Effector memory CD4-positive, alpha-beta T cell (primary cell): ENCODE results near the gene ECE2.

Experiments used
- DNase-seq, 3 donors: peaks; one replicate each; pipeline ENCODE4 v3.0.0-alpha.2; 2020
- H3K27ac ChIP-seq: 2 replicates; pipeline ENCODE4 v1.7.0; 2013; ENCODE audit warnings: mild to moderate bottlenecking, low read length, moderate library complexity; ENCODE audit not compliant: insufficient read depth, poor library complexity, severe bottlenecking
- H3K27me3 ChIP-seq: replicated peaks from 2 replicates; pipeline ENCODE4 v1.7.0; 2013; ENCODE audit warnings: mild to moderate bottlenecking, low read length; ENCODE audit not compliant: insufficient read depth, control insufficient read depth, poor library complexity, severe bottlenecking
- H3K36me3 ChIP-seq: 2 replicates; pipeline ENCODE4 v1.7.0; 2013; ENCODE audit warnings: mild to moderate bottlenecking, low read length, moderate library complexity; ENCODE audit not compliant: control insufficient read depth, insufficient read depth
- H3K4me1 ChIP-seq: 2 replicates; pipeline ENCODE4 v1.7.0; 2013; ENCODE audit warnings: low read length, mild to moderate bottlenecking; ENCODE audit not compliant: control insufficient read depth, insufficient read depth, poor library complexity, severe bottlenecking
- H3K4me3 ChIP-seq: 2 replicates; pipeline ENCODE4 v1.7.0; 2013; ENCODE audit warnings: low read length, low read depth, mild to moderate bottlenecking; ENCODE audit not compliant: insufficient read depth, poor library complexity, severe bottlenecking
- H3K9me3 ChIP-seq: 2 replicates; pipeline ENCODE4 v1.7.0; 2013; ENCODE audit warnings: mild to moderate bottlenecking, low read length, moderate library complexity; ENCODE audit not compliant: control insufficient read depth

The ECE2 gene

GRCh38 chr3:184314363-184314699 is 38.5 kb downstream of the ECE2 start, which contains the start of gene EIF4G1:
Gene EIF4G1 (plus strand): TSS chr3:184314606. CDS start chr3:184315797, 1,191 bp downstream.
- peak; percentile 88 to 90 (median 89) for DNase-seq
- Histone ChIP-seq H3K36me3 (peaks cover 12% of the 10 kb centered on the region), H3K4me1 (peaks cover 20% of the 10 kb centered on the region), H3K4me3 (peak within 1 kb of the TSS; percentile 62), H3K27me3 (no peaks in the 10 kb centered on the region), H3K9me3 (no peaks in the 10 kb centered on the region), H3K27ac (peak within 1 kb of the TSS; percentile 92)

- H3K4me3 ChIP-seq, result peak overlapping the region; percentile 62
- peaks cover 17% of the 10 kb centered on the region for H3K36me3 ChIP-seq
- peak; percentile 65 to 68 (median 67) for DNase-seq
- no peaks in the 10 kb centered on the region for H3K9me3 ChIP-seq
- H3K27ac ChIP-seq, result peak overlapping the region; percentile 92
- no peaks in the 10 kb centered on the region for H3K27me3 ChIP-seq
- peaks cover 20% of the 10 kb centered on the region for H3K4me1 ChIP-seq
Observed at GRCh38 chr3:184314700-184315542, 39.1 kb downstream of the ECE2 start.

- peaks cover 20% of the 10 kb centered on the region for H3K4me1 ChIP-seq
- no peaks in the 10 kb centered on the region for H3K9me3 ChIP-seq
- no peak for DNase-seq
- peak overlapping the region; percentile 92 for H3K27ac ChIP-seq
- no peaks in the 10 kb centered on the region for H3K27me3 ChIP-seq
- peak overlapping the region; percentile 62 for H3K4me3 ChIP-seq
- peaks cover 19% of the 10 kb centered on the region for H3K36me3 ChIP-seq
Observed at GRCh38 chr3:184315543-184315867, 39.7 kb downstream of the ECE2 start.

GRCh38 chr3:184315871-184316661 is 40.2 kb downstream of the ECE2 start:
- peak overlapping the region; percentile 92 for H3K27ac ChIP-seq
- H3K9me3 ChIP-seq, result no peaks in the 10 kb centered on the region
- H3K27me3 ChIP-seq, result no peaks in the 10 kb centered on the region
- peaks cover 25% of the 10 kb centered on the region for H3K36me3 ChIP-seq
- no peak overlapping the region for H3K4me3 ChIP-seq
- DNase-seq, result no peak
- peaks cover 20% of the 10 kb centered on the region for H3K4me1 ChIP-seq

- peaks cover 20% of the 10 kb centered on the region for H3K4me1 ChIP-seq
- peaks cover 32% of the 10 kb centered on the region for H3K36me3 ChIP-seq
- no peak overlapping the region for H3K4me3 ChIP-seq
- no peak for DNase-seq
- peak overlapping the region; percentile 92 for H3K27ac ChIP-seq
- H3K9me3 ChIP-seq, result no peaks in the 10 kb centered on the region
- no peaks in the 10 kb centered on the region for H3K27me3 ChIP-seq
Observed at GRCh38 chr3:184316792-184317191, 41.0 kb downstream of the ECE2 start.

GRCh38 chr3:184317201-184317600 is 41.4 kb downstream of the ECE2 start:
- H3K27me3 ChIP-seq, result no peaks in the 10 kb centered on the region
- H3K9me3 ChIP-seq, result no peaks in the 10 kb centered on the region
- peaks cover 20% of the 10 kb centered on the region for H3K4me1 ChIP-seq
- peaks cover 36% of the 10 kb centered on the region for H3K36me3 ChIP-seq
- DNase-seq, result no peak
- no peak overlapping the region for H3K27ac ChIP-seq
- H3K4me3 ChIP-seq, result no peak overlapping the region

GRCh38 chr3:184320104-184320445 is 44.3 kb downstream of the ECE2 start:
- DNase-seq, result no peak
- H3K4me3 ChIP-seq, result no peak overlapping the region
- peak overlapping the region; percentile 2 for H3K27ac ChIP-seq
- H3K9me3 ChIP-seq, result no peaks in the 10 kb centered on the region
- peaks cover 20% of the 10 kb centered on the region for H3K4me1 ChIP-seq
- no peaks in the 10 kb centered on the region for H3K27me3 ChIP-seq
- H3K36me3 ChIP-seq, result peaks cover 65% of the 10 kb centered on the region

- Histone ChIP-seq H3K27me3 (no peaks in the 10 kb centered on the region), H3K4me1 (peaks cover 4% of the 10 kb centered on the region), H3K36me3 (peaks cover 81% of the 10 kb centered on the region), H3K9me3 (no peaks in the 10 kb centered on the region), H3K4me3 (no peak overlapping the region), H3K27ac (no peak overlapping the region)
- DNase-seq, result no peak
Observed at GRCh38 chr3:184321666-184322065, 45.8 kb downstream of the ECE2 start.

- no peak for DNase-seq
- Histone ChIP-seq H3K27ac (no peak overlapping the region), H3K4me1 (peaks cover 4% of the 10 kb centered on the region), H3K9me3 (no peaks in the 10 kb centered on the region), H3K4me3 (no peak overlapping the region), H3K36me3 (peaks cover 84% of the 10 kb centered on the region), H3K27me3 (no peaks in the 10 kb centered on the region)
Observed at GRCh38 chr3:184322731-184323487, 47.1 kb downstream of the ECE2 start.
